Measurements from ENCODE around the gene PSME3IP1.

DNA sequence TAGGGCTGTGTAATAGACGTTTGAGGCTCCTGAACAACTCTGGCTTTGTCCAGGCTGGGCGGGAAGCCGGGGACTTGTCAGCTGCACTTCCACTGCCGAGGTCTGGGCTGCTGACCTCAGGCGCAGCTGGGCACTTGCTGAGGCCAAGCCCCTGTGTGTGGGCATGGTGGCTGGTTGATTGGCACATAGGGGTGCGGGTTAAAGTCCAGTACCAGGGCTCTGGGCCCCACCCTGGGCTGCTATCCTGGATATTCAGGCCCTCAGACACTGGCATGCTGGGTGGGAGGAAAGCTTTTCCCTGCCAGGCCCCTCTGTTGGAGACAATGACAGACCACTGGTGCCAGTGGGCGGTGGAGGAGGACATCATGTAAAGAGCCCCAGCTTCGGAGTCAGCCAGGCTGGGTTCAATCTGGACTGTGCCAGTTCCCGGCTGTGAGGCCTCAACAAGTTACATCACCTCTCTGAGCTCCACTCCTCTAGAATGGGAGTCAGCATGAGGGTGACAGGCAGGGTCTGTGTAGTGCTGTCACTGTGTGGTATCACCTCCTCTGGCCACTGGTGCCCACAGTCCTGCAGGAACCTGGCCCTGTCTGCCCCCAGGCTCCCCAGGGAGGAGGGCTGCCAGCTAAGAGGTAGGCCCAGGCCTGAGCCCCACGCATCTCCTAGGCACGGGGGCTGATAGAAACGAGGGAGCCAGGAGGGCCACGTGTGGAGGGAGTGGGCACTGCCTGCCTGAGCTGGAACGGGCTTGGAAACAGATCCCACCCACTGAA, 42.5 kb downstream of the PSME3IP1 start:
- TF ChIP-seq, protein P1, sequence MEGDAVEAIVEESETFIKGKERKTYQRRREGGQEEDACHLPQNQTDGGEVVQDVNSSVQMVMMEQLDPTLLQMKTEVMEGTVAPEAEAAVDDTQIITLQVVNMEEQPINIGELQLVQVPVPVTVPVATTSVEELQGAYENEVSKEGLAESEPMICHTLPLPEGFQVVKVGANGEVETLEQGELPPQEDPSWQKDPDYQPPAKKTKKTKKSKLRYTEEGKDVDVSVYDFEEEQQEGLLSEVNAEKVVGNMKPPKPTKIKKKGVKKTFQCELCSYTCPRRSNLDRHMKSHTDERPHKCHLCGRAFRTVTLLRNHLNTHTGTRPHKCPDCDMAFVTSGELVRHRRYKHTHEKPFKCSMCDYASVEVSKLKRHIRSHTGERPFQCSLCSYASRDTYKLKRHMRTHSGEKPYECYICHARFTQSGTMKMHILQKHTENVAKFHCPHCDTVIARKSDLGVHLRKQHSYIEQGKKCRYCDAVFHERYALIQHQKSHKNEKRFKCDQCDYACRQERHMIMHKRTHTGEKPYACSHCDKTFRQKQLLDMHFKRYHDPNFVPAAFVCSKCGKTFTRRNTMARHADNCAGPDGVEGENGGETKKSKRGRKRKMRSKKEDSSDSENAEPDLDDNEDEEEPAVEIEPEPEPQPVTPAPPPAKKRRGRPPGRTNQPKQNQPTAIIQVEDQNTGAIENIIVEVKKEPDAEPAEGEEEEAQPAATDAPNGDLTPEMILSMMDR (IDR thresholded peaks at IDR 0.05): no peak
- no peak for TF ChIP-seq POLR2A (IDR thresholded peaks at IDR 0.05)

Data from body of pancreas (tissue), 4 donors.